NCI-H748 (cell line): ENCODE measurements around the gene UBE2N.

Experiments used
- DNase-seq: peaks from one replicate; lab custom pipeline; 2025; ENCODE audit not compliant: unreplicated experiment; lab: John Stamatoyannopoulos, UW

The UBE2N gene

DNA sequence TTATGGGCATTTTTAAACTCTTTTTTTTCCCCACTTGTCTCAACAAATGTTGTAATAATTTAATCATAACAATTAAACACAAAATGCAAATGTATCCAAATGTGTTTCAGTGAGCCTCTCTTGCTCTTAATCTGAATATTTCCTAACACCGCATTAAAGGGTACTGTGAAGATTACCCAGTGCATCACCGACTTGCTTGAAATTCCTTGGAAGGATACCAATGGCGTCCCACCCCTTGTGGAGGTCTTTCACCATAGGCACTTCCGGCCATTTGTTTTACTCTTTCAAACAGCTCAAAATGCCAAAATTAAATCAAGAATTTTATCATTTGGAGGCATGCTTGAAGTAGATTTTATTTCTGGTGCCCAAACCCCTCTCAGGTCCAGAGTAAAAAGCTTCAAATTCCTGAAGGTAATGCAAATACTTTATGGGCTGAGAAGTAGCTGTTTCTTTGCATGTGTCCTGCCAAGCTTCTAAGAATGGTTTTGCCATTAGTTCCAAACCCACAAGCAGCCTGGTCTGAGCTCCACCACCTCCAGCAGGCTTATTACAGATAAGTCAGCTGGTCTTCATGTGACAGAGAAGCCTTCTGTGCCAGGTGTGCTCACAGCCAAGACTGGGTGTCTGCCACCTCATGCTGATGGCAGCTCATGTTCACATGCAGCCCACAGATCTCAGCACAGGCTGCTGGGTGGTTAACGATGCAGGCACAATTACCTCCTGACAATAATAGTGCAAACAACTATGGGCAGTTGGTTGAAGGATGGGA lies 80.4 kb downstream of the UBE2N start:
- DNase-seq, result peak; percentile 4

DNA sequence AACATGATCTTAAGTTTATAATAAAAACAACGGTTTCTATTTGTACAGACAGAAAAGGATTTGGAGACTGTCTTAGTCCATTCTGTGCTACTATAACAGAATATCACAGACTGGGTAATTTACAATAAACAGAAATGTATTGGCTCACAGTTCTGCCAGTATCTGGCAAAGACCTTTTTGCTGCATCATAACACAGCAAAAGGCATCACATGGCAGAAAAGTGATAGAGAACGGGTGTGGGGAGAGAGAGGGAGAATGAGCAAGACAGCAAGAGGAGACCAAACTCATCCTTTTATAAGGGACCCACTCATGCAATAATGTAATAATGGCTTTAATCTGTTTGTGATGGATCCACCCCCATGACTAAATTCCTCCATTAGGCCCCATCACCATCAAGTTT lies 81.1 kb downstream of the UBE2N start:
- no peak for DNase-seq

DNA sequence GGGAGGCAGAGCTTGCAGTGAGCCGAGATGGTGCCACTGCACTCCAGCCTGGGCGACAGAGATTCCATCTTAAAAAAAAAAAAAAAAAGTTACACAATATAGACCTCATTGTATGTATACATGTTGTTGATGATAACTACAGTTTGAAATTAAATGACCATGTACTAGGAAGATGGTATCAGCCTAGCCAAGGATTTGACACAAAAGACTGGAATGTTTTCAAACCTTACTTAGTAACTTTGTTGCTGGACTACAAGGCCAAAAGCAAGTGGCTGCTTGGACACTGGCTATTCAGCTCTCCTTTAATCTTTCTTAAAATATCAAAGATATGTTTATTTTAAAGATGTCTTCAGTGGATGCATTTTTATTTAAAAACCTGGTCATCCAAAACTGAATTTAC lies 82.9 kb downstream of the UBE2N start:
- DNase-seq, result no peak

DNA sequence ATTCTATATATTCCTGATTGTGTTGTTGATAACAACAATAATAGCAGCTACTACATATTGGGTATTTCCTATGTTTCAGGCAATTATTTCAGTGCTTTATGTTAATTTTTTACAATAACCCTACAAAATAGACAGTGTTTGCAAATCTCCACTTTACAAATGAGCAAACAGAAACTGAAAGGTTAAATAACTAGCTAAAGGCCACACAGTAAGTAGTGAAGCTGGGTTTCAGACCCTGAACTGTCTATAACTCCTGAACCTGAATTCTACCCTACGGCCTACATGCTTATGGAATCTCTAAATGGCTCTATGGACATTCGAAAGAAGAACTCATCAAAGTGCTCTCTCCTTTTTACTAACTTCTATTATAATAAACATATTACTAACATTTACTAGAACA lies 83.7 kb downstream of the UBE2N start:
- no peak for DNase-seq

DNA sequence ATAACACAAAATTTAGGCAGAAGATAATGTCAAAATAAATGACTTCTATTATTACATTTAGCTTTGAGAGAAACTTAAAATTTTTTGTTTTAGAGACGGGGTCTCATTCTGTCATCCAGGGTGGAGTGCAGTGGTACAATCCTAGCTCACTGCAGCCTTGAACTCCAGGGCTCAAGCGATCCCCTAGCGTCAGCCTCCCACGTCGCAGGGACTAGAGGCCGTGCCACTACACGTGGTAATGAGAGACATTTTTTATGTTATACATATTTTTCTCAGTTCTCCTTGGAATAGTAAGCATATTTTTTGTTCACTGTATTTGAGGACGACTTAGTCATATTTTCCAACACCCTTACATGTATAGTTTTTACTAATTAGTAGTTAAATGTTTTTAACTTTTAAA lies 85.5 kb downstream of the UBE2N start:
- DNase-seq, result no peak
